ENCODE measurements around the gene TMEM114.

The TMEM114 gene

GRCh38 chr16:8625491-8626087 lies 35.3 kb upstream of the TMEM114 start:
- Histone ChIP-seq H3K36me3 (replicated peaks) (peaks cover 32% of the 10 kb centered on the region), H3K4me3 (ENCODE audit: low read depth, low read length) (no peak overlapping the region), H3K27ac (no peak overlapping the region), H3K27me3 (replicated peaks) (no peaks in the 10 kb centered on the region)
- no peak for DNase-seq
- TF ChIP-seq, protein P1, sequence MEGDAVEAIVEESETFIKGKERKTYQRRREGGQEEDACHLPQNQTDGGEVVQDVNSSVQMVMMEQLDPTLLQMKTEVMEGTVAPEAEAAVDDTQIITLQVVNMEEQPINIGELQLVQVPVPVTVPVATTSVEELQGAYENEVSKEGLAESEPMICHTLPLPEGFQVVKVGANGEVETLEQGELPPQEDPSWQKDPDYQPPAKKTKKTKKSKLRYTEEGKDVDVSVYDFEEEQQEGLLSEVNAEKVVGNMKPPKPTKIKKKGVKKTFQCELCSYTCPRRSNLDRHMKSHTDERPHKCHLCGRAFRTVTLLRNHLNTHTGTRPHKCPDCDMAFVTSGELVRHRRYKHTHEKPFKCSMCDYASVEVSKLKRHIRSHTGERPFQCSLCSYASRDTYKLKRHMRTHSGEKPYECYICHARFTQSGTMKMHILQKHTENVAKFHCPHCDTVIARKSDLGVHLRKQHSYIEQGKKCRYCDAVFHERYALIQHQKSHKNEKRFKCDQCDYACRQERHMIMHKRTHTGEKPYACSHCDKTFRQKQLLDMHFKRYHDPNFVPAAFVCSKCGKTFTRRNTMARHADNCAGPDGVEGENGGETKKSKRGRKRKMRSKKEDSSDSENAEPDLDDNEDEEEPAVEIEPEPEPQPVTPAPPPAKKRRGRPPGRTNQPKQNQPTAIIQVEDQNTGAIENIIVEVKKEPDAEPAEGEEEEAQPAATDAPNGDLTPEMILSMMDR (IDR thresholded peaks at IDR 0.05; ENCODE audit: low read depth, low read length, missing control alignments) = no peak
- in situ Hi-C loops (cut with HindIII; ENCODE audit: low pct_ligation_motif_present, low sequenced_read_pairs) = no loop called here

DNA sequence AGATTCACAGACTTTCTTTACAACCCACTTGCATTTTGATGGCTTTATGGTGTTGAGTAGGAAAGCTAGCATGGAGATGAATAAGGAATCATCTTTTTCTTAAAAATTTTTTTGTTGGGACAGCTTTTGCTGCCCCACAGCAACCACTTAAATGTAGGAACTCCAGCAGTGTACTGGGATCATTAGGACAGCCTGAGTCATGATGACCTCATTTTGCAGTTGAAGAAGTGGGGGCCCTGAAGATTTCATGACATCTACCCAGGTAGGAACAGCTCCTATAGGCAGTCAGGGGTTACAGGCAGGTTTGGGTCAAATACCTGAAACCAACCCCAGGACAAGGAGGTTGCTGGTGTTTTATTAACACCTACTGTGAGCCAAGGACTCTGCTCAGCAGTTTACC lies 33.3 kb upstream of the TMEM114 start:
- TF ChIP-seq, protein P1 (IDR thresholded peaks at IDR 0.05; ENCODE audit: low read depth, low read length, missing control alignments) = no peak
- in situ Hi-C loops (cut with HindIII; ENCODE audit: low pct_ligation_motif_present, low sequenced_read_pairs) = no loop called here
- H3K27ac ChIP-seq = no peak overlapping the region
- no peaks in the 10 kb centered on the region for H3K27me3 ChIP-seq (replicated peaks)
- no peak for DNase-seq
- no peak overlapping the region for H3K4me3 ChIP-seq (ENCODE audit: low read depth, low read length)
- H3K36me3 ChIP-seq (replicated peaks) = peaks cover 18% of the 10 kb centered on the region

- Histone ChIP-seq H3K27ac (peak overlapping the region; percentile 90), H3K36me3 (replicated peaks) (peaks cover 8% of the 10 kb centered on the region), H3K27me3 (replicated peaks) (no peaks in the 10 kb centered on the region), H3K4me3 (ENCODE audit: low read depth, low read length) (peak overlapping the region; percentile 100)
- in situ Hi-C loops (cut with HindIII; ENCODE audit: low pct_ligation_motif_present, low sequenced_read_pairs) = no loop called here
- no peak for DNase-seq
- TF ChIP-seq, protein P1 (IDR thresholded peaks at IDR 0.05; ENCODE audit: low read depth, low read length, missing control alignments) = no peak
Observed at GRCh38 chr16:8622315-8622656, 32.0 kb upstream of the TMEM114 start.

GRCh38 chr16:8621572-8622314 lies 31.4 kb upstream of the TMEM114 start, which contains the start of gene METTL22:
Gene METTL22, plus strand, starts transcription at chr16:8621698. Its CDS starts 3,968 bp downstream, at chr16:8625666.
- H3K27ac ChIP-seq = peak within 1 kb of the TSS; percentile 90
- H3K27me3 ChIP-seq (replicated peaks) = no peaks in the 10 kb centered on the region
- in situ Hi-C loops (cut with HindIII; ENCODE audit: low pct_ligation_motif_present, low sequenced_read_pairs) = no loop called here
- peaks cover 3% of the 10 kb centered on the region for H3K36me3 ChIP-seq (replicated peaks)
- TF ChIP-seq, protein P1 (IDR thresholded peaks at IDR 0.05; ENCODE audit: low read depth, low read length, missing control alignments) = no peak
- DNase-seq = peak; percentile 71
- peak within 1 kb of the TSS; percentile 100 for H3K4me3 ChIP-seq (ENCODE audit: low read depth, low read length)

GRCh38 chr16:8621222-8621571 lies 30.9 kb upstream of the TMEM114 start:
- Histone ChIP-seq H3K36me3 (replicated peaks) (peaks cover 3% of the 10 kb centered on the region), H3K4me3 (ENCODE audit: low read depth, low read length) (peak overlapping the region; percentile 100), H3K27me3 (replicated peaks) (no peaks in the 10 kb centered on the region), H3K27ac (no peak overlapping the region)
- TF ChIP-seq, protein P1 (IDR thresholded peaks at IDR 0.05; ENCODE audit: low read depth, low read length, missing control alignments) = no peak
- no peak for DNase-seq
- in situ Hi-C loops (cut with HindIII; ENCODE audit: low pct_ligation_motif_present, low sequenced_read_pairs) = no loop called here
